HG02798 (cell line): ENCODE data around the gene TCP10L.
"Not testable (repeated sequence)": the region's sequence is repeated elsewhere in the genome, so short reads cannot be mapped to it uniquely, and the experiment has no call there.

Experiments
- ATAC-seq: cut with Tn5 transposase; IDR thresholded peaks from one replicate; pipeline ENCODE4 v1.9.1; 2021; ENCODE audit warnings: mild to moderate bottlenecking; ENCODE audit not compliant: unreplicated experiment, poor library complexity

Gene TCP10L, protein sequence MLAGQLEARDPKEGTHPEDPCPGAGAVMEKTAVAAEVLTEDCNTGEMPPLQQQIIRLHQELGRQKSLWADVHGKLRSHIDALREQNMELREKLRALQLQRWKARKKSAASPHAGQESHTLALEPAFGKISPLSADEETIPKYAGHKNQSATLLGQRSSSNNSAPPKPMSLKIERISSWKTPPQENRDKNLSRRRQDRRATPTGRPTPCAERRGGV

DNA sequence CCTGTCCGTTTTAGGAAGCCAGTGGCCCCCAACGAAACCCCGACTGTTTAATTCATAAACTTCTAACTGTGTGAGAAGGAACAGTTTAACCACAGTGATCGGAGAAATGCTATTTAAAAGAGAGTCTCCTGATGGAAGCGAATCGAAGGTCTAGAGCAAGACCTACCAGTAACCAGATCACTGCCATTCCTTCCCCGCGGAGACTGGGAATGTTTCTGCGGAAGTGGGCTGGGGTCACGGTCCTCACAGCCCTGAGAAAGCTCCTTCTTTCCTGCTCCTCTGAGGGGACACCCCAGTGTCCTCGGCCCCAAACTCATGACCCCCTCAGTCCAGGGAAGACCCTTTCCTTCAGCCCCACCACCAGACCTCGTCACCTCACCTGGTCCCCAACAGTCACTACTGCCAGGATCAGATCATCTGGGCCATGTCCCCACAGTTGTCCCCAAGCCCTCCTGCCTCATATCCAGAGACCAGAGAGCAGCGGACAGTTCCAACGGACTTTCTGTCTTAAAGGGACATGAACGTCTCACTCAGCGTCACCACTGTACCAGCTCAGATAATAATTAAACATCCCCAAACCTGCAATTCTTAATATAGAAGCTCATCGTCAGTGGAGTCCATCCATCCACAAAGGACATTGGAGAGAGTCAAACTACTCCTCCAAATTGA, at the start of gene TCP10L:
TCP10L (minus strand) TSS at position 482 of the 669 bp plus-strand sequence. CDS start 1,219 bp downstream, outside the sequence.
- ATAC-seq = no peak

DNA sequence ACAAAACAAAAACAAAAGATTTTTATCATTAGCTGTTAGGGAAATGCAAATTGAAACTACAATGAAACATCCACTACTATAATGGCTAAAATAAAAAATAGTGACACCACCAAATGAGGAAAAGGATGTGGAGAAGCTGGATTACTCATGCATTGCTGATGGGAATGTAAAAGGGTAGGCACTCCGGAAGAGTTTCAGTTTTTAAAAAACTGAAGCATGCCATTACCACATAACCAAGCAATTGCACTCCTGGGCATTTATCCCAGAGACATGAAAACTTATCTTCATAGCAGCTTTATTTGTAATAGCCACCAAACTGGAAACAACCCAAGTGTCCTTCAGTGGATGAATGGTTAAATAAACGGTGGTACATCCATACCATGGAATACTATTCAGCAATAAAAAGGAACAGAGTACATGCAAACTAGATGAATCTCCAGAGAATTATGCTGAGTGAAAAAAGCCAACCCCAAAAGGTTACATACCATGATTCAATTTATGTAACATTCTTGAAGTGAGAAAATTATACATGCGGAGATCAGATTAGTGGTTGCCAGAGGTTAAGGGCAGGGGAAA, 41.4 kb upstream of the TCP10L start:
- no peak for ATAC-seq

DNA sequence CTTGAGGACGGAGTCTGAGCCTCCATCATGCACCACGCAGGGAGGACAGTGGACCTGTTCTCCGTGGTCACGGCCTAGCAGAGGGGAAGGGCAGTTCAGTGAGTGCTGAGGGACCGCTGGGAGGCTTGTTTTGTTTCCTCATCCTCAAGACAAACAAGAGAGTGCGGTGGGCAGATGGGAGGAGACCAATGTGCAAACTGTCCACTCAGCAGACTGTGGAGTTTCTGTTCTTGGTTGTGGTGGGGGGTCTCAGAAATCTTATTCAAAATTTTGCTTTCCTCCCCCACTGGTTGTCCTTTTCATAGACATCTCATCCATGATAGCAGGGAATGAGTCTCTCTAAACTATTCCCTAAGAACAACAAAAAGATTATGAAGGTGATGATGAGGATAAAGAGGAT, 32.9 kb upstream of the TCP10L start:
- not testable (repeated sequence) for ATAC-seq

DNA sequence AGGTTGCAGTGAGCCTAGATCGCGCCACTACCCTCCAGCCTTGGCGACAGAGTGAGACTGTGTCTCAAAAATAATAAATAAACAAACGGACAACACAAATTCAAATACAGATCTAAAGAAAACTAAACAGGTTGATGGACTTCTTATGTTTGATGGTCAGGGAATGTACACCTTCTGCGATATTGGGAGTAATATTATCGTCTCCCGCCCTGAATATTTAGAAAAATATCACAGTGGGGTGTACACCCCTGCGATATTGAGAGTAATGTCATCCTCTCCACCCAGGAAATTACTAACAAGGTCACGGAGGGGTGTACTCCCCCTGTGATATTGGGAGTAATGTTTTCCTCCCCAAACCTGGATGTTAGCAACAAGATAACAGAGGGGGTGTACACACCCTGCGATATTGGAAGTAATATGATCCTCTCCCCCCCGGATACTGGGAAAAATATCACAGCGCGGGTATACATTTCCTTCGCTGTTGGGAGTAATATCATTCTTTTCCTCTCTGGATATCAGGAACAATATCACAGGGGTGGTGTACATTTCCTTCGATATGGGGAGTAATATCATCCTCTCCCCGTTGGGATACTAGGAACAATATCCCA, 28.2 kb upstream of the TCP10L start:
- ATAC-seq = no peak

DNA sequence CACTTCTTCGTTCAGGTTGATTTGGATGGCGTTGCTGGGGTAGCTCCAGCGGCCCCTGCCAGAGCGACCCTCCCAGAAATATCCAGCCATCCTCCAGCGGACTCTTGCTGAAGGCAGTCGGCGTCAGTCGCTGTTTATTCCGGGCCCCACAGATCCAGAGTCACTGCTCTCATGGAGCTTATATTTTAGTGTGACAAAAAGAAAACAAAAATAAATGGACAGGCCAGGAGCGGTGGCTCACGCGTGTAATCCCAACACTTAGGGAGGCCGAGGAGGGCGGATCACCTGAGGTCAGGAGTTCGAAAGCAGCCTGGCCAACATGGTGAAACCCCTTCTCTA, 27.6 kb upstream of the TCP10L start:
- ATAC-seq = no peak

DNA sequence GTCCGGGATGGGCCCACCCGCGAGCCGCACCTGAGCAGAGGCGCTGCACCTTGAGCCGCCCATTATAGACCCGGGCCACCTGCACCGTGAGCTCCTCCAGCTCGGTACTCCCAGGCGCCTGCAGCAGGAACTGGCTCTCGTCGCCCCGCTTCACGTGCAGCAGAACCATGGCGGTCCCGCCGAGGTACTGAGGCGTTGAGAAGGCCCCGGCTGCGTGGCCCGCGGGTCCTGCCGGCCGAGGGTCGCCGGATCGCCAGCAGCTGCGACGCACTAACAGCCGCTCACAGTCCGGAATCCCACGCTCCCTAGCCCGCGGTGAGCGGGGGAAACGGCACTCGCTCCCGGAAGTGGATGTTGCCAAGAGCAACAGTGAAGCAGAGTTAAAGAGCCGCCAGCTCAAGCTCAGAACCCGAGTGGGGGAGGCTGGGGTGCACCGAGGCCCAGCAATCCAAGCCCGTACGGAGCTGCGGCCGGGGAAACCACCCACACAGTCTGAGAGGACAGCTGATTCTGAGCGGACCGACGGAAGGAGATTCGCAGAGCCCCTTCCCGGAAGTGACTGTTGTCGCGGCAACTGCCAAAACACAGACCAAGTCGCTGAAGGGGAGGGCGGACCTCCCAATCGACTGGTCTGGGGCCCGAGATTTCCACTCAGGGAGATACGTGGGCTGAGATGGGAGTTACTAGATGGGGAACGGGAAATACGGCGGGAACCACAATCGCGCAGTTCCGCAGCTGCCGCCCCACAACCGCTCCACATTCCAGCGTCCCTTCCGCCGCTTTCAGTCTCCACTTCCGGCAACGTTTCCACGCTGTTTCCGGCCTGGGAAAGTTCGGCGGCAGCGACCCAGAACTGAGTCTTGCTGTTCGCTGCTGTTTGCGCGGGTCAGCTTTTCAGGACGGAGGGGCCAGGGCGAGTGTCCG, 27.0 kb upstream of the TCP10L start, which contains the start of gene CFAP298:
CFAP298 (minus strand) TSS at position 303 of the 924 bp plus-strand sequence; CDS start at position 169, 134 bp downstream.
- peak; percentile 97 for ATAC-seq

DNA sequence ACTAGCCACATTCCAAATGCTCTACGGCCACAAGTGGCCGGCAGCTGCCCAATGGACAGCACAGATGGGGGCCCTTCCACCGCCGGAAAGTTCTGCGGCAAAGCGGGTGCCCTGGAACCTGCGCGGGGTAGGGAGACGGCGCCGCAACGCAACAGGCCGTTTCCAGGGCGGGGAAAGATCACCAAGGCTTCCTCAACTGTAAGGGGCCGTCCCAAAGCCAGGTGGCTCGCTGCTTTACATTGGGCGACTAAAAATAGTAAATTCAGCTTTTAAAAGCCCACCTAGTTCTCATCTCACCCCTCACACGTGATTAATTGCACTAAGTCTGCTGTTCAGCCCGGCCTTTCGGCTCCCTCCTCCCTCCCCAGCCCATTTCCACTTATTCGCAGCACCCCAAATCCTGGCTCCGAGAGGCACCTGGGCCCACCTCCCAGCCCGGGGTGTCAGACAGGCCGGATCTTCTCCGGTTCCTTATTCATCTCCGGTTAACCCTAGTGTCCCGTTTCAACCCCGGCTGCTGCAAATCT, 26.2 kb upstream of the TCP10L start:
- no peak for ATAC-seq

DNA sequence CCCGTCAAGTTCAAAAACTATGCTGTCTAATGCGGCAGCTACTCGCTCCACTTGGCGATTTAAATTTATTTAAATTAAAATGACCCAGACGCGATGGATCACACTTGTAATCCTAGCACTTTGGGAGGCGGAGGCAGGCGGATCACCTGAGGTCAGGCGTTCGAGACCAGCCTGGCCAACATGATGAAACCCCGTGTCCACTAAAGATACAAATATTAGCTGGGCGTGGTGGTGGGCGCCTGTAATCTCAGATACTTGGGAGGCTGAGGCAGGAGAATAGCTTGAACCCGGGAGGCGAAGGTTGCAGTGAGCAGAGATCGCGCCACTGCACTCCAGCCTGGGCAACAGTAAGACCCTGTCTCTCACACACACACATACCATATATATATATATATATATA, 25.6 kb upstream of the TCP10L start:
- not testable (repeated sequence) for ATAC-seq

DNA sequence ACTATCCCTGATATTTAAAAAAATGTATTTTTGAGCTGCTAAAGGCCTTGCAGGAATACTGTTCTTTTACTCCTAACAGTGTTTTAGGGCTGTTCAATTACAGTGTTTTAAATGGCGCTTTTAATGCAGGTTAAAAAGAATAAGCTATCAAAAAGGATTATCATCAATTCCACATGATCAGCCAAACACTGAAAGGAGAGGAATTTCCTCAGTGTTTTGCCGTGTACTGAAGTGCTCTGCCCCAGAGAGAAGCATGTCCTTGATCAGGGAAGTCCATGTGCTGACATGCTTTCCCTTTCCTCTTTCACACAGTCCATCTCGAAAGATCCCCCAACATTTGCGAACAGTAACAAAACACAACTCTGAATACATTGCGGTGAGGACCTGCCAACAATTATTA, 23.5 kb upstream of the TCP10L start:
- ATAC-seq = no peak

DNA sequence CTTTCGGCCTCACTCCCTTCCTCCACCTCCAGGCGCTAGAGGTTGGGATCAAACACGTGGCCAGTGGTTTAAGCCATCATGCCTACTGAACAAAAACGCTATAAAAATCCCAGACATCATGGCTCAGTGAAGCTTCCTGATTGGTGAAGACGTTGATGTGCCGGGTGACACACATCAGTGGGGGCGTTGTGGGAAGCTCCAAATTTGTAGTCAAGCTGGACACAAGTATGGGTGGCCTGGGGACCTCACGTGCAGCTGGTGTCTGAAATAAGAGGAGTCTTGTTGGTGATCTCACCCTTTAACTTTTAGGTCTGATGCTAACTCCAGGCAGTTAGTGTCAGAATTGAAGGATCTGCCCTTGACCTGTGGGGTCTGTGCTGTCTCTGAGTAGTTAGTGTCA, 20.1 kb upstream of the TCP10L start:
- ATAC-seq = no peak

DNA sequence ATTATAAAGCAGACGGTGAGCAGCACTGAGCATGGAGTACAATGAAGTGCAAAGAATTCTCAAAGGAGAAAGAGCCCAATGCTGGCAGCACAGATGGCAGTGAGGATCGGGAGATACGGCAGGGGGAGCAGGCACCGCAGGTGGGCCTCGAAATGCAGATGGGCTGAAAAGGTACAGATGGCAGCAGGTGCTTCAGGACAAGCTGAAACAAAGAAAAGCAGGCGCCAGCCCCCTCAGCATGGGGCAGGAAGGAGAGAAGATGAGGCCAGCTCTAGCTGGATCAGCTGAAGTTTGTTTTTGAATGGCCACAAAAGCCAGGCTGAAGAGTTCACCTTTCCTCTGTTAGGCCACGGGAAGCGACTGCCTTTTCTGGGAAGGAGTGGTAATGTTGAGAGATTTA, 19.1 kb upstream of the TCP10L start:
- ATAC-seq = no peak

DNA sequence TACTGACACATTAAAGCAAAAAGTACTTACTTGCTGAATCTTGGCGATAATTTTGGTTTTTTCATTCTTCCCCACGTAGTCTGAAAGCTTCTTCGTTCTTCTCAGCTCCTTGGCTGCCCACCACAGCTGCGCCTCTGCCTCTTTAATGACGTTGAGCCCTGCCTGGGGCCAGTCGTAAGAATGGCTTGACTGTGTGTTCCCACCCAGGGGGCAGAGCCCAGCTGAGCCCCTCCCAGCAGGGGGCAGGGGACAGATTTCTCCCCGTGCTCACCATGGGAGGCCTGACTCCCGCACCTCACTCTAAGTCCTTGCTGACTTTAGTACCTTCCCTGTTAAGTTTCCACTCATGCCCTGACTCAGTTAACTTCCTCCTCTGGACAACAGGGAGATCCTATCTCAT, 17.8 kb upstream of the TCP10L start:
- no peak for ATAC-seq

DNA sequence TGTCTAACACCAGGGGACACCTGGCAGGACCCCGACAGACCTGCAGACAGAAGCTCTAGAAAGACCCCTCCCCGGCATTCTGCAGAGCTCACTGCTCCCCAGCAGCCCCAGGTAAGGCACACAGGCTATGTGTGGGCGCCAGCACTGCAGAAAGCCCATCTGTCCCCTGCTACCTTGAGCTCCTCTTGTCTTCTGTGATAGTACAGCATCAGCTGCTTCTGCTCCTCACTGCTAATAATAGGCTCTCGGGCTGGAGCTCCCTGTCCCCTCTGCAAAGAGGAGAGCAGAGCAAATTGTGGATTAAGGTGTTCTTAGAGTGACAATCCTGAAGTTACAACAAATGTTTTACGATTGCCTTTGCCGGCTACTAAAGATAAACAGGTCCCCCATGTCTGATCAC, 16.8 kb upstream of the TCP10L start:
- no peak for ATAC-seq

DNA sequence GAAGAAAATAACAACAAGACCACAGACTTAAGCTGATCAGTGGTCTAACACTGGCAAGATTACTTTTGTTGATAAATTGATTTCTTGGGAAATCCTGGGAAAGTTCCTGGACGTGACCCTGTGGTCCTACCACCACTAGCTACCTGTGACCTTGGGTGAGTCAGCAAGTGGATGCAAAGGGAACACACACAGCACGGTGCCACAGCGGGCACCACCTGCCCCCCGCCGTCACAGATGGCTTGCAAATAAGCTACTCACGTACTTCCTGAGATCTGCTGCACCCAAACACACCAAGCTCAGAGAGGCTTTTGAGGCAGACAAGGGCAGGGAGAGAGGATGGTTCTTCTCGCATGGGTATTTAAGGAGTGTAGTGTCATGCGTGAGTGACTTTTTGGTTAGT, 14.2 kb upstream of the TCP10L start:
- ATAC-seq = no peak

DNA sequence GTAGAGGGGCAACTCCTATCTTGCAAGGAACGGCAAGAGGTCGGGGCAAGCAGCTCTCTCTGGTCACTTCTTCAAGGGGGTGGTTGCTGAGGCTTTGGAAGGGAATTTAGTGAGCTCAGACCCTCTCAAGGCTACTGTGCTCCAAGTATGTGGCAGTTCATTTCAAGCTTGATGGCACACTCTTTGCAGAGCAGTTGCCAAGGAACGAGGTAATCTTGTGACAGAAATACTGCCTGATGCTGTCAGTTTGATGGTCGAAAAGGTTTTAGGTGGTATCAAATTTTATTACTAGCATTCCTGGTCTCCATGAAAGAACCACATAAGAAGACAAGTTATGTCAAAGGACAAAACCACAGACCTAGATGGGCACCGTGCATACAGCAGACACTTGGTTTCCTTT, 13.8 kb upstream of the TCP10L start:
- no peak for ATAC-seq

DNA sequence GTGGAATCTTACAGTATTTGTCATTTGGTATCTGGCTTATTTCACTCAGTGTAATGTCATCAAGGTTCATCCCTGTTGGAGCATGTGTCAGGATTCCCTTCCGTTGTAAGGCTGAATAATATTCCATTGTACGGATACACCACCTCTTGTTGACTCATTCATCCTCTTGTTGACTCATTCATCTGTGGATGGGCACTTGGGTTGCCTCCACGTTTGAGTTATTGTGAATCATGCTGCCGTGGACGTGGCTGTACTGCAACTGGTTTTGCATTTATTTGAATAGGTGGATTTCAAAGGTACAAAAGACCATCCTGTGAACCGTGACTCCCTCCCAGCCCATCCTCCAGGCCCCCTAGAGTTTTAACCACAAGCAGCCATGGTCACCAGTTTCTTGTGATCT, 11.9 kb upstream of the TCP10L start:
- ATAC-seq = no peak

DNA sequence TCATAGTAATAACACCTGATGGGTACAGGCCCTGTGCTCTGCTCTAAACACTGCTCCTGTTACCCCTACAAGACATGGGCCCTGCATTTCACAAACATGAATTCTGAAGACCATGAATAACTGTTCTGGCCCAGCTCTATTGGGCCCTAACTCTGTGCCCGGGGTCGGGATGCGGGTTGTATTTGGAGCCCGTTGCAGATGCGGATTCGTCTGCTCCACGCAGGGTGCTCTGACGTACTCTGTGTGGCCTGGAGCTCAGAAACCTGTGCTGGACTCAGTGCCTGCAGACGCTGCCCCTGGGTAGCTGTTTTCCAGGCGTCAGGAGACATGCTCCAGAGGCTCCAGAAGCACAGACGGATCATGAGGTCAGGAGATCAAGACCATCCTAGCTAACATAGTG, 10.1 kb upstream of the TCP10L start:
- ATAC-seq = no peak

DNA sequence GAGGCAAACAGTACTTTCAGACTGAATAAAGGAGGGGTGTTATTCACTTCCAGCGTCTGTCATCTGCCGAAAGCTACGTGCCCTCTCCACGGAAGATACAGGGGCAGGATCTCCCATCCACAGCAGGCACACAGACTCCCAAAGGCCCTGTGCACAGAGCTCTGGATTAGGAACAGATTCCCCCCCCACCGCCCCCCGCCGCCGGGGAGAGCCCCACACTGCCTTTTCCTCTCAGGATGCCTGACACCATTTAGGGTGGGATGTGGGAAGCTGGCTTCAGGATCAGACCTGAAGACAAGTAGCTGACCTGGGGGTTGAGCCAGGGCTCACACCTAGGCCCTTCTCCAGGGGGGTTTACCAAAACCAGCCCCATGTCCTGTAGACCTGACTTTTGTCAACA, 8.4 kb upstream of the TCP10L start:
- no peak for ATAC-seq

DNA sequence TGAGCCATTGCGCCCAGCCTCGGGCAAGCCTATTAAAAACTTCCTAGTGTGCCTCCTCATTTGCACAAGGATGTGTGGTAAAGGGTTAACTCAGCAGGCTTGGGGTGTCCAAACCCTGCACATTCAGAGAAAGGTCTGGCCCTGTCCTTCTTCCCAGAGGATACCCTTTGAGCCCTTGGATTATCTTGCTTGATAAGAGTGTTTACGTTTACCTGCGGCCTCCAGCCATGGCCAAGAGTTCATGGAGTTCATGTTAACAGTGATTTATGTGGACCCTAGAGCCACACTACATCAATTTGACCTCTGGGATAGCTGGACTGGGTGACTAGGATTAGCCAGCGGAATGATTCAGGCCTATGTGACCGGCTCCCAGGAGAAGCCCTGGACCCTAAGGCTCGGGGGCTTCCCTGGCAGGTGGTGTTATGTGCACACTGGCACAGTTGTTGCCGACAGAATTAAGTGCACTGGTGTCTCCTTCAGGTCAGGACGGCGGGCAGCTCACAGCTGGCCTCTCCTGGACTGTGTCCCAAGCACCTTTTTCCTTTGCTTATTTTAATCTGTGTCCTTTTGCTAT, 7.7 kb upstream of the TCP10L start:
- ATAC-seq = no peak

DNA sequence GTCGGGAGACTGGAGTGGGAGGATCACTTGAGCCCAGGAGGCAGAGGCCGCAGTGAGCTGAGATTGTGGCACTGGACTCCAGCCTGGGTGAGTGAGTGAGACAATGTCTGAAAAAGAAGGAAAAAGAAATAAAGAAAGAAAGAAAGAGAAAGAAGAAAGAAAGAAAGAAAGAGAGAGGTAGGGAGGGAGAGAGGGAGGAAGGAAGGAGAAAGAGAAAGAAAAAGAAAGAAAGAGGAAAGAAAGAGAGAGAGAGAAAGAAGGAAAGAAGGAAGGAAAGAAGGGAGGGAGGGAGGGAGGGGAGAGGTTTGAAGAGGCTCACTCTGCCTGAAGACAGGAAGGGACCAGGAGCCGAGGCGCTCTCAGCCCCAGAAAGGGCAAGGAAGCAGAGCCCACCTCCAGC, 4.8 kb upstream of the TCP10L start:
- no peak for ATAC-seq
